Hepatocyte (in vitro differentiated cells): Measurements from ENCODE around the gene SF3B5. TPM values are rescaled to one million over a fixed set of nuclear protein-coding genes. Genes with fewer than 3 reads are reported as not detected.
A peak's percentile ranks its signal among the peaks of the same experiment; 100 is the strongest.

Experiments
- DNase-seq: peaks from one replicate; pipeline ENCODE4 v3.0.0-alpha.2; 2016; ENCODE audit warnings: low spot score
- H2AFZ ChIP-seq: fragments of 200-600 bp; sonication (generic); 2 replicates; pipeline ENCODE4 v1.6.0; 2016; ENCODE audit warnings: antibody characterized with exemption, mild to moderate bottlenecking
- H3K27ac ChIP-seq: fragments of 200-600 bp; sonication (generic); 2 replicates; pipeline ENCODE4 v1.5.1; 2016; ENCODE audit warnings: mild to moderate bottlenecking
- H3K27me3 ChIP-seq: fragments of 200-600 bp; sonication (generic); 2 replicates; pipeline ENCODE4 v1.6.1; 2016
- H3K36me3 ChIP-seq: fragments of 200-600 bp; sonication (generic); replicated peaks from 2 replicates; pipeline ENCODE4 v1.5.1; 2016; ENCODE audit warnings: low read depth; ENCODE audit not compliant: insufficient read depth
- H3K4me1 ChIP-seq: fragments of 200-600 bp; sonication (generic); 2 replicates; pipeline ENCODE4 v1.5.1; 2016; ENCODE audit warnings: mild to moderate bottlenecking, moderate library complexity; ENCODE audit not compliant: insufficient read depth
- H3K4me2 ChIP-seq: fragments of 200-600 bp; sonication (generic); 2 replicates; pipeline ENCODE4 v1.6.0; 2016
- H3K4me3 ChIP-seq: fragments of 200-600 bp; sonication (generic); 2 replicates; pipeline ENCODE4 v1.5.1; 2016; ENCODE audit warnings: mild to moderate bottlenecking
- H3K79me2 ChIP-seq: fragments of 200-600 bp; sonication (generic); 2 replicates; pipeline ENCODE4 v1.6.0; 2017; ENCODE audit warnings: mild to moderate bottlenecking
- H3K9me2 ChIP-seq: fragments of 200-600 bp; sonication (generic); replicated peaks from 2 replicates; pipeline ENCODE4 v1.6.0; 2017; ENCODE audit warnings: mild to moderate bottlenecking; ENCODE audit not compliant: insufficient read depth
- H3K9me3 ChIP-seq: fragments of 200-600 bp; sonication (generic); 2 replicates; pipeline ENCODE4 v1.5.1; 2016; ENCODE audit warnings: low read depth, mild to moderate bottlenecking
- H4K20me1 ChIP-seq: fragments of 200-600 bp; sonication (generic); 2 replicates; pipeline ENCODE4 v1.6.0; 2016; ENCODE audit warnings: mild to moderate bottlenecking; ENCODE audit not compliant: insufficient read depth, poor library complexity, severe bottlenecking
- CTCF ChIP-seq: fragments of 200-600 bp; sonication (generic); IDR thresholded peaks from 2 replicates; pipeline ENCODE4 v1.5.1; 2016; ENCODE audit warnings: antibody characterized with exemption, mild to moderate bottlenecking; ENCODE audit not compliant: poor library complexity
- EZH2 ChIP-seq: fragments of 200-600 bp; sonication (generic); IDR thresholded peaks from 2 replicates; pipeline ENCODE4 v1.6.1; 2016; ENCODE audit warnings: antibody characterized with exemption, mild to moderate bottlenecking, borderline replicate concordance
- EZH2phosphoT487 ChIP-seq: fragments of 200-600 bp; sonication (generic); IDR thresholded peaks from one replicate; pipeline ENCODE4 v1.6.1; 2018; ENCODE audit warnings: antibody characterized with exemption, mild to moderate bottlenecking, low read depth, moderate library complexity; ENCODE audit not compliant: unreplicated experiment, severe bottlenecking
- WGBS: methylation state at CpG from one replicate; pipeline ENCODE4 v1.1.6; 2016; ENCODE audit warnings: low lambda C conversion rate; ENCODE audit errors: missing lambda C conversion rate; 5-methylcytosine and 5-hydroxymethylcytosine counted together
- polyA plus RNA-seq: library from polyadenylated mRNA; unstranded; fragments of >200 nt; fragmentation: Nextera tagmentation; extraction: Ambion mirVana; gene quantifications from 2 replicates; pipeline ENCODE4 v1.2.1, GENCODE V29; 2016
- total RNA-seq: library from RNA; depleted of rRNA; stranded (reverse); fragments of >200 nt; gene quantifications from 2 replicates; pipeline ENCODE4 v1.2.3, GENCODE V29; 2014

Gene SF3B5
- total and polyA plus RNA-seq, 2 experiments from 2014 or later, result 147 to 155 TPM

- H2AFZ ChIP-seq, result no peak overlapping the region
- H3K4me1 ChIP-seq, result peaks cover 11% of the 10 kb centered on the region
- H3K9me2 ChIP-seq, result no peaks in the 10 kb centered on the region
- H4K20me1 ChIP-seq, result no peaks in the 10 kb centered on the region
- peak overlapping the region; percentile 57 for H3K4me3 ChIP-seq
- no peaks in the 10 kb centered on the region for H3K79me2 ChIP-seq
- WGBS, result 63% methylated on average over 9 of the region's 9 CpGs
- H3K27me3 ChIP-seq, result peaks cover 61% of the 10 kb centered on the region
- no peaks in the 10 kb centered on the region for H3K36me3 ChIP-seq
- H3K4me2 ChIP-seq, result peak overlapping the region; percentile 99
- DNase-seq, result no peak
- no peak overlapping the region for H3K27ac ChIP-seq
- H3K9me3 ChIP-seq, result no peaks in the 10 kb centered on the region
- TF ChIP-seq CTCF (no peak), EZH2 (peak; percentile 19), EZH2phosphoT487 (no peak)
Observed at GRCh38 chr6:144065213-144065660, 30.1 kb downstream of the SF3B5 start.

- TF ChIP-seq CTCF (no peak), EZH2 (peak; percentile 51), EZH2phosphoT487 (no peak)
- 10% methylated on average over 31 of the region's 57 CpGs for WGBS
- Histone ChIP-seq H3K4me2 (peak overlapping the region; percentile 99), H3K36me3 (no peaks in the 10 kb centered on the region), H2AFZ (peak overlapping the region; percentile 85), H3K9me2 (no peaks in the 10 kb centered on the region), H3K27me3 (peaks cover 59% of the 10 kb centered on the region), H3K4me3 (peak overlapping the region; percentile 57), H3K79me2 (no peaks in the 10 kb centered on the region), H3K9me3 (no peaks in the 10 kb centered on the region), H3K4me1 (peaks cover 11% of the 10 kb centered on the region), H3K27ac (peak overlapping the region; percentile 22), H4K20me1 (no peaks in the 10 kb centered on the region)
- DNase-seq, result peak; percentile 57
Observed at GRCh38 chr6:144064402-144065212, 30.8 kb downstream of the SF3B5 start.

DNA sequence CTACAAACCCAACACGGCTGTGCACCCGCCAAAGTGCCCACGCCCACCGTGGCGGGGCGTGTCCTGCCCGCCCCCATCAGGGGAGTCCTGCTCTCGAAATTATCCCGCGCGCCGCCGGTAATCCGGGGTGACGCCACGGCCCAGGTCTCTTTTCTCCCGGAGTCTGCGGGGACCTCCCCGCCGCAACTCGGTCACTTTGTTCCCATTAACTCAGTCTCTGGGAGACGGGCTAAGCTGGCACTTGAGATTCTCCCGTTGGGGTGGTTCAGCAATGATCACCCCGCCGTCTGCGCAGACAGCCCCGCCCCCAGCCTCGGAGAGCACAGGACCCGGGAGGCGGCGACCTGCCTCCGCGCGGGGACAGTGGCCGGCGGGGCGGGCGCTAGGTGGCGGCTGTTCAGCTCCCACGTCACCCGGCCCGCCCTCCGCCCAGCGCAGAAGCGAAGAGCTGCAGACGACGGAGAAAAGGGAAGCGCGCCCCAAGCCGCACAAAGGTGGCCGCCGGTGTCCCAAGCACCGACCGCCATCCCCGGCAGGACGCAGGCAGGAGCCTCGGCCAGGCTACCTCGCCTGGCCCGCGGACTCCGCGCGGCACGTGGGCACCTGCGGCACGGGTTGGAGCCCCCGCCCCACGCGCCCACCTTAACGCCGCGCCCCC lies 31.5 kb downstream of the SF3B5 start:
- Histone ChIP-seq H3K9me2 (no peaks in the 10 kb centered on the region), H4K20me1 (no peaks in the 10 kb centered on the region), H3K9me3 (no peaks in the 10 kb centered on the region), H3K36me3 (no peaks in the 10 kb centered on the region), H3K4me3 (peak overlapping the region; percentile 57), H3K4me2 (peak overlapping the region; percentile 99), H3K27ac (peak overlapping the region; percentile 22), H3K4me1 (peaks cover 11% of the 10 kb centered on the region), H2AFZ (peak overlapping the region; percentile 85), H3K27me3 (peaks cover 59% of the 10 kb centered on the region), H3K79me2 (no peaks in the 10 kb centered on the region)
- under 1% methylated on average over 39 of the region's 72 CpGs for WGBS
- no peak for TF ChIP-seq EZH2phosphoT487
- no peak for TF ChIP-seq EZH2
- TF ChIP-seq CTCF, result peak; percentile 27
- peak; percentile 88 for DNase-seq
